Measurements from ENCODE around the gene ARL3. TPM values are rescaled to one million over a fixed set of nuclear protein-coding genes. Genes with fewer than 3 reads are reported as not detected.

The ARL3 gene
- total RNA-seq, 4 donors from 2014 or later: 0.87 to 5.0 (median 2.2) TPM

DNA sequence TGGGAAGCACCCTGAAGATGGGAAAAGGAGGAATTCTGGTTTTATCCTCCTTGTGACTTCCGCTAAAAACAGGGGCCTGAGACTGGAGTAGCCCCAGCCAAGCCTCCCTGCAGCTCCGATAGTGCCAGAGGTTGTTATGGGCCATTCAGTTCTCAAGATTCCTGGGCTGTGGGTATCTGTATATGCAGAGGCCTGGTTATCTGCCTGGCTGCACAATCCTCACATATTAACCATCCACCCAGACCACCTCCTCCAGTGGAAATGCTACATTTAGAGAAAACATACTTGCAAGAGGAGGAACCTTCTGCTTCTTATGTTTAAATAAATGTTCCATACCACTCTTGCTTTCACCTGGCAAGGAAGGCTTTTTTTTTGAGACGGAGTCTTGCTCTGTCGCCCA lies 34.6 kb downstream of the ARL3 start:
- Histone ChIP-seq H3K9me3 (no peaks in the 10 kb centered on the region), H3K36me3 (peaks cover 0 to 22% (median 0%) of the 10 kb centered on the region in 3 donors), H3K27ac (no peak overlapping the region), H3K27me3 (no peaks in the 10 kb centered on the region), H3K4me1 (peaks cover 17 to 48% (median 39%) of the 10 kb centered on the region in 3 donors), H3K4me3 (no peak overlapping the region)
- TF ChIP-seq POLR2A (IDR thresholded peaks at IDR 0.05) (no peak), CTCF (IDR thresholded peaks at IDR 0.05) (no peak)
- DNase-seq: no peak
- intact Hi-C loops (cut with DNase I): no loop called here
- WGBS, 2 donors: 98 to 100% methylated on average over 4 of the region's 4 CpGs

GRCh38 chr10:102678842-102679289 lies 35.3 kb downstream of the ARL3 start:
- intact Hi-C loops (cut with DNase I): no loop called here
- Histone ChIP-seq H3K4me1 (peaks cover 24 to 55% (median 46%) of the 10 kb centered on the region in 3 donors), H3K4me3 (peak overlapping the region in 1 of 4 donors; percentile 39), H3K27me3 (no peaks in the 10 kb centered on the region), H3K36me3 (peaks cover 0 to 14% (median 0%) of the 10 kb centered on the region in 3 donors), H3K9me3 (no peaks in the 10 kb centered on the region), H3K27ac (peak overlapping the region in 3 of 4 donors; percentile 14 to 39 (median 15))
- no peak for TF ChIP-seq POLR2A (IDR thresholded peaks at IDR 0.05)
- peak in 5 of 6 experiments; percentile 45 to 62 (median 54) for TF ChIP-seq CTCF (IDR thresholded peaks at IDR 0.05)
- DNase-seq: no peak
- WGBS, 2 donors: 6 to 9% methylated on average over 2 to 6 of the region's 9 CpGs

- TF ChIP-seq POLR2A (IDR thresholded peaks at IDR 0.05): no peak
- TF ChIP-seq CTCF (IDR thresholded peaks at IDR 0.05): no peak
- H3K36me3 ChIP-seq: peaks cover 0 to 10% (median 0%) of the 10 kb centered on the region in 3 donors
- no peak for DNase-seq
- no peaks in the 10 kb centered on the region for H3K9me3 ChIP-seq
- intact Hi-C loops (cut with DNase I): no loop called here
- peak overlapping the region in 1 of 4 donors; percentile 75 for H3K27ac ChIP-seq
- H3K4me1 ChIP-seq: peaks cover 30 to 63% (median 55%) of the 10 kb centered on the region in 3 donors
- H3K4me3 ChIP-seq: no peak overlapping the region
- 88 to 93% methylated on average over 9 of the region's 9 CpGs for WGBS, 2 donors
- no peaks in the 10 kb centered on the region for H3K27me3 ChIP-seq
These were observed 36.2 kb downstream of the ARL3 start for GRCh38 chr10:102678068-102678400.

DNA sequence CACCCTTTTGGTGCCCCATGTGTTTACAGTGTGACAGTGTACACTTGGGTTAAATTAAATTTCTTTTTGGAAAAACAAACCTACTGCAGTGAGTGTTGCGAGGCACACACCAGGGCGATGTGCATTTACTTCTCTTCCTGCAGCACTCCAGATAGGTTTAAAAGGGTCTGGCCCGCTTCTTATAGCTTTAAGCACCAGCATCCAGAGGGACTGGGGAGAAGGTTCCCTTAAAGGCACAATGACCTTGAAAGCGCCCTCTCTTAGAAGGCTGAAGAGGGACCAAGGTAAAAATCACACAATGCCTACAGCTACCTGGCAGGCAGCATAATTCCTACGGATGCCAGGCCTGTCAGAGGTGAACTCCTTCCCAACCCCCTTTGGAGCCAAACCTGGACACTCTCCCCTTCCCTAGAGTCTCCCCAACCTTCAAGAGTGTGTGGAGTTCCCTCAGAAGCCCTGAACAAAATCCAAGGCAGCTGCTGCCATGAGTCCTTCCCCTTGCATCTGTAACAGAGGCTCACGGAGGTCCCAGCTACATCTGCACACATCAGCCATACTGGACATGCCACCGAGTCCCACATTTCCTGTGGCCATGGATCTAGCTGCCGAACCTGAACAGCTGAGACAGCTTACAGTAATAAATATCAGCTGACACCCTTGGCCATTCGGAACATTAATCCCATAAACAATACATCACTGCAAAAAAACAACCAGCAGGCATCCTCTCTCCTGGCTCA lies 36.7 kb downstream of the ARL3 start:
- WGBS, 2 donors: 78 to 82% methylated on average over 7 to 9 of the region's 9 CpGs
- H3K9me3 ChIP-seq: no peaks in the 10 kb centered on the region
- intact Hi-C loops (cut with DNase I): no loop called here
- H3K4me3 ChIP-seq: no peak overlapping the region
- no peaks in the 10 kb centered on the region for H3K27me3 ChIP-seq
- TF ChIP-seq POLR2A (IDR thresholded peaks at IDR 0.05) (no peak), CTCF (IDR thresholded peaks at IDR 0.05) (no peak)
- peaks cover 30 to 69% (median 55%) of the 10 kb centered on the region in 3 donors for H3K4me1 ChIP-seq
- H3K27ac ChIP-seq: peak overlapping the region in 2 of 4 donors; percentile 75 to 82
- H3K36me3 ChIP-seq: peaks cover 0 to 10% (median 0%) of the 10 kb centered on the region in 3 donors
- DNase-seq: no peak

DNA sequence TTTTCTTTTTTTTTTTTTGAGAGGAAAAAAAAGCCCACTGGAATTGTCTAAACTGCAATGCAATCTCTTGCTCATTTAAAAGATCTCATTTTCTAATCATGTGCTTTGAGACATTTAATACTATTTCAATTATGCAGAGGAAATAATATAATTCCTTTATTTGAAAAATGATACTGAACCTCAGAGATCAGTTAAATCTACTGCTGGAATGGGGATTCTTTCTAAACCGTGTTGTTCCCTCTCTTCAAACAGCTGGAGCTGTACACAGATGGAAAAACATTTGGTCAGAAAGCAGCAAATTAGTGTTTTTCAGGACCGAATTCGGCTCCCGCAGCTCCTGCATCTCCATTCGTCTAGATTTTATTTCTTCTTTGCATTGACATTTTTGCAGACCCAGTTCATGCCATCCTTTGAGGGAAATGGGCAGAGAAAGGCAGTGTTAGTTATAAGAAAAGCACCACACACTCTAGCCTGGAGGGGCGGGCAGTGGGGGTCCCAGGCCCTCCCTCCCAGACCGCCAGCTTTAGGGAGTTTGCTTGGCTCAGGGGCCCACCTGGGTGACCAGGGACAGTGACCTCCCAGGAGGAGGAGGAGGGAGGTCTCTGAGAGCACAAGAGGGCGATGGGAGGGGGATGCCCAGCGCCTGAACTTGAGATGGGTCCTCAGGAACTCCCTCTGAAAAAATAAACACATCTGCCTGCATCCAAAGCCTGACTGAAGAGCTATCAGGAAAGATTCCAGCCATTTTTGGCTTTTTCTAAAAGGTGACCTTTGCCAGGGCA lies 37.5 kb downstream of the ARL3 start:
- TF ChIP-seq CTCF (IDR thresholded peaks at IDR 0.05) (no peak), POLR2A (IDR thresholded peaks at IDR 0.05) (no peak)
- 57 to 79% methylated on average over 8 to 9 of the region's 9 CpGs for WGBS, 2 donors

More for the DNA sequence above, 37.5 kb downstream of the ARL3 start:
- intact Hi-C loops (cut with DNase I): no loop called here
- H3K27ac ChIP-seq: peak overlapping the region in 3 of 4 donors; percentile 66 to 82 (median 75)
- H3K9me3 ChIP-seq: no peaks in the 10 kb centered on the region
- H3K27me3 ChIP-seq: no peaks in the 10 kb centered on the region
- DNase-seq: no peak
- peaks cover 30 to 71% (median 55%) of the 10 kb centered on the region in 3 donors for H3K4me1 ChIP-seq
- H3K4me3 ChIP-seq: no peak overlapping the region
- peaks cover 0 to 7% (median 0%) of the 10 kb centered on the region in 3 donors for H3K36me3 ChIP-seq

All from esophagus squamous epithelium (tissue), 5 donors.